Measurements from ENCODE around the gene ZFPM1. TPM values are rescaled to one million over a fixed set of nuclear protein-coding genes. Genes with fewer than 3 reads are reported as not detected.
"Not testable (repeated sequence)": the region's sequence is repeated elsewhere in the genome, so short reads cannot be mapped to it uniquely, and the experiment has no call there.

ZFPM1 gene
- total RNA-seq, 6 donors from 2014 or later, result 1.0 to 8.4 (median 3.3) TPM

GRCh38 chr16:88466949-88467348 lies 13.9 kb downstream of the ZFPM1 start:
- Histone ChIP-seq H3K27ac (no peak overlapping the region), H3K36me3 (no peaks in the 10 kb centered on the region), H3K4me1 (peaks cover 1 to 8% (median 5%) of the 10 kb centered on the region in 4 donors), H3K9me3 (no peaks in the 10 kb centered on the region), H3K4me3 (no peak overlapping the region), H3K27me3 (no peaks in the 10 kb centered on the region)
- DNase-seq, result no peak
- WGBS, 2 donors, result 91 to 95% methylated on average over 8 to 13 of the region's 13 CpGs
- no peak for ATAC-seq (ENCODE audit: low FRiP score in 2 of 2)
- TF ChIP-seq POLR2A (IDR thresholded peaks at IDR 0.05), result no peak
- TF ChIP-seq POLR2AphosphoS5 (IDR thresholded peaks at IDR 0.05), result no peak
- TF ChIP-seq CTCF (IDR thresholded peaks at IDR 0.05), result no peak
- TF ChIP-seq EP300 (IDR thresholded peaks at IDR 0.05), result no peak

DNA sequence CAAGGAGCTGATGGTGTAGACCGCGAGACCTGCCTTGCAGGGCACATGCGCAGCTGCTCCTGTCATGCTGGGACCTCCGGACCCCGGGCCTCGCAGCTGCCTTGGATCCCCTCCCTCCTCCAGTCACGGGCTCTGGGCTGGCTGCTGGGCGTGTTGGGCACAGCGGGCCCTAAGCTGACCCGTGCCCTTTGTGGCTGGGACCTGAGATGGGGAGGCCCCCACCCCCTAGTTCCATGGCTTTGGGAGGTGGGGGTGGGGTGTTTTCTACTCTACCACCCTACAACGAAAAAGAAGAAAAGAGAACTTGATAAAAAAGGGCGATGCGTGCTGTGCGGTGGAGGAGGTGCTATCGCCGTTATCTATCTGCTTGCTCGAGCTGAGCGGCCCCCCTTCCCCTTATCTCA lies 14.5 kb downstream of the ZFPM1 start:
- DNase-seq, result no peak
- Histone ChIP-seq H3K4me1 (peaks cover 0 to 4% (median 1%) of the 10 kb centered on the region in 4 donors), H3K27me3 (no peaks in the 10 kb centered on the region), H3K9me3 (no peaks in the 10 kb centered on the region), H3K36me3 (no peaks in the 10 kb centered on the region), H3K27ac (no peak overlapping the region), H3K4me3 (no peak overlapping the region)
- no peak for TF ChIP-seq CTCF (IDR thresholded peaks at IDR 0.05)
- no peak for TF ChIP-seq EP300 (IDR thresholded peaks at IDR 0.05)
- TF ChIP-seq POLR2AphosphoS5 (IDR thresholded peaks at IDR 0.05), result no peak
- no peak for TF ChIP-seq POLR2A (IDR thresholded peaks at IDR 0.05)
- ATAC-seq (ENCODE audit: low FRiP score in 2 of 2), result no peak
- WGBS, 2 donors, result 75 to 78% methylated on average over 17 to 18 of the region's 18 CpGs

DNA sequence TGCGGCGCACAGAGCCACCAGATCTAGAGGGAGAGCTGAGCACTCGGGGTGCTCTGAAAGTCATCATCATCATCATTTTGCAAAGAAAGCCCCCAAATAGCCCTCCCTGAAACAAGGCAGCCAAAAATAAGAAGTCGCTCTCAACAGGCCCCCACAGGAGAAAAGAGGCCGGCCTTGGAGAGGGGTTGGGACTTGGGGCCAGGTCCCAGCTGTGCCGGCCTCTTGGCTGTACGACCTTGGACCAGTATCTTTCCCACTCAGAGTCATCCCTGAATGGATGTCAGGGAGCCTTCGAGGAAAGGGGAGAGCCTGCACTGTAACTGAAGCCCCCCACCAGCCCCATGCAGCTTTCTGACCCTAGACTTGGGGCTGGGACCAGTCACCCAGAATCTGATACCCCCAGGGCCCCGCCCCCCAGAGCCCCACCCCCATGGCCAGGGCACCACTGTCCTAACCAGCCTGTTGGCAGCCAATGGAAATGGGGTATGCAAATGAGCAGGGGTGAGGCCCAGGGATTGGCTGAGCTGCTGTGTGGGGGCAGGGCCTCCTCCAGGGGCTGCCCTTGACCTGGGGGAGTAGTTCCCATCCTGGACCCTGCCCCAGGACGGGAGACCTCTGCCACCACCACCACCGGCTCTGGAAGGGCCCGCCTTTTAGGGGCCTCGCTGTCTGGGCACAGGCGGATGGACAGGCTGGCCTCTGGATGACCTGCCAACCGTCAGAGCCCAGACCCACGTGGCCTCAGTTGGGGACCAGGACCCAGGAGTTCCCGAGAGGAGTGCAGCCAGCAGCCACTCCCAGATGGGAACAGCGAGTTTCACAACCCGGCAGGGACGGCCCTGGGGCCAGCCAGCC lies 15.4 kb downstream of the ZFPM1 start:
- WGBS, 2 donors, result 65 to 74% methylated on average over 5 to 20 of the region's 20 CpGs
- H3K27ac ChIP-seq, result no peak overlapping the region
- no peaks in the 10 kb centered on the region for H3K27me3 ChIP-seq
- peaks cover 0 to 2% (median 0%) of the 10 kb centered on the region in 4 donors for H3K4me1 ChIP-seq
- no peaks in the 10 kb centered on the region for H3K36me3 ChIP-seq
- no peak for ATAC-seq (ENCODE audit: low FRiP score in 2 of 2)
- no peak for DNase-seq
- H3K9me3 ChIP-seq, result no peaks in the 10 kb centered on the region
- H3K4me3 ChIP-seq, result no peak overlapping the region
- TF ChIP-seq CTCF (IDR thresholded peaks at IDR 0.05) (no peak), POLR2A (IDR thresholded peaks at IDR 0.05) (no peak), EP300 (IDR thresholded peaks at IDR 0.05) (no peak), POLR2AphosphoS5 (IDR thresholded peaks at IDR 0.05) (no peak)

DNA sequence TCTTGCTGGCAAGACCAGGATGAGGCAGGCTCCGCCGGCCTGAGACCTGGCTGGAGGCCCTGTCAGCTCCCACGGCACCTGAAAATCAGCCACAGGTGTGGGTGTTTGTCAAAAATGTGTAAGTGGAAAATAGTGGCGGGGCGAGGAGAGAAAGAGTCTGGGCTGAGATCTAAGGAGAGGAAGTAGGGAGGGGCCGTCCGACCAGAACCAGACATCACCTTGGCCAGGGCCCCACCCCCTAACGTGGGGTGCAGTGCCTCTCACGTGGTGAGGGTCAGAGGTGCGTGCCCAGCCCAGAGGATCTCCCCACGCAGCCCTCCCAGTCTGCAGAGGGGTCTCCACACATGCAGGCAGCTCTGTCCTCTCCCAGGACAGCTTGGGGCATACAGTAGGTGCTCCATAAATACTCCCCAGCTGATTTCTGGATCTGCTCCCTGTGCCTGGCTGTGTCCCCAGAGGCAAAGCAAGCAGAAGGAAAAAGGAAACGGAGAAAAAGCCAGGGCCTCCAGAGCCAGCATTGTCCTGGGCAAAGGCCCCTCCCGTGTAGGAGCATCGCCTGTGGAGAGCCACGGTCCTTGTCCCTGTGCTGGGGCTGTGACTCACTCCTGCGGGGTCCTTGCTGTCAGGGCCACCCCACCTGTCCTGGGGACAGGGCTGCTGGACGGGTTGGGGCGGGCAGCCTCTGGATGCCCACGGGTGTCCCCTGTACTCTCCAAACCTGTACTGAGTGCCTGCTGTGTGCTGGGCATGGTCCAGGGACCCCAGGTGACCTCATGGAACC lies 16.7 kb downstream of the ZFPM1 start:
- 72 to 78% methylated on average over 12 to 18 of the region's 19 CpGs for WGBS, 2 donors
- no peaks in the 10 kb centered on the region for H3K9me3 ChIP-seq
- no peak overlapping the region for H3K4me3 ChIP-seq
- H3K4me1 ChIP-seq, result peaks cover 0 to 2% (median 0%) of the 10 kb centered on the region in 4 donors
- TF ChIP-seq POLR2A (IDR thresholded peaks at IDR 0.05), result no peak
- TF ChIP-seq POLR2AphosphoS5 (IDR thresholded peaks at IDR 0.05), result no peak
- TF ChIP-seq EP300 (IDR thresholded peaks at IDR 0.05), result no peak
- no peak for TF ChIP-seq CTCF (IDR thresholded peaks at IDR 0.05)
- no peaks in the 10 kb centered on the region for H3K36me3 ChIP-seq
- no peaks in the 10 kb centered on the region for H3K27me3 ChIP-seq
- DNase-seq (no peak), ATAC-seq (ENCODE audit: low FRiP score in 2 of 2) (no peak)
- no peak overlapping the region for H3K27ac ChIP-seq

DNA sequence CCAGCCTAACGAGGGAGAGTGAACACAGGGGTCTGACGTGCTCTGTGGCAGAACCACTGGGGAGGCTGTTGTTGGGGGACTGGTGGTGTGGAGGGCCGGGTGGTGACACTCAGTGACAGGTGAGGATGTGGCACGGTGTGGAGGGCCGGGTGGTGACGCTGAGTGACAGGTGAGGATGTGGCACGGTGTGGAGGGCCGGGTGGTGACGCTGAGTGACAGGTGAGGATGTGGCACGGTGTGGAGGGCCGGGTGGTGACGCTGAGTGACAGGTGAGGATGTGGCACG lies 17.3 kb downstream of the ZFPM1 start:
- H3K4me1 ChIP-seq; H3K9me3 ChIP-seq; H3K27me3 ChIP-seq; H3K4me3 ChIP-seq; ATAC-seq (ENCODE audit: low FRiP score in 2 of 2); DNase-seq; H3K27ac ChIP-seq; H3K36me3 ChIP-seq: not testable (repeated sequence)
- WGBS, 2 donors, result 72% methylated on average over 6 of the region's 13 CpGs; no CpG with 5 or more reads in 1 of the 2 donors

GRCh38 chr16:88470696-88471095 lies 17.6 kb downstream of the ZFPM1 start:
- ATAC-seq (ENCODE audit: low FRiP score in 2 of 2); H3K9me3 ChIP-seq; H3K27me3 ChIP-seq; H3K36me3 ChIP-seq; H3K27ac ChIP-seq; H3K4me3 ChIP-seq; H3K4me1 ChIP-seq: not testable (repeated sequence)
- peak in 1 of 2 donors; percentile 72 for DNase-seq
- 80 to 87% methylated on average over 15 to 24 of the region's 24 CpGs for WGBS, 2 donors
